ENCODE data around the gene FTSJ3. TPM values are rescaled to one million over a fixed set of nuclear protein-coding genes. Genes with fewer than 3 reads are reported as not detected.

The FTSJ3 gene
- total RNA-seq, 1 donor from 2014 or later: 18.2 TPM

- Histone ChIP-seq H3K4me3 (peak within 1 kb of the TSS; percentile 89 to 97), H3K27ac (peak within 1 kb of the TSS; percentile 97 to 98), H3K4me1 (peaks cover 4 to 25% of the 10 kb centered on the region in 2 donors), H3K36me3 (peaks cover 6 to 11% of the 10 kb centered on the region in 2 donors), H3K27me3 (no peaks in the 10 kb centered on the region), H3K9me3 (no peaks in the 10 kb centered on the region)
- peak in 1 of 3 experiments; percentile 13 for TF ChIP-seq CTCF (IDR thresholded peaks at IDR 0.05)
- intact Hi-C loops (cut with DNase I): no loop called here
- DNase-seq (ENCODE audit: low spot score in 2 of 2): peak; percentile 51 to 93
These were observed 53.1 kb downstream of the FTSJ3 start, which contains the start of gene DDX42 for GRCh38 chr17:63774141-63774968. Gene DDX42 (plus strand): TSS chr17:63774170. CDS start chr17:63787050, 12,880 bp downstream.

- TF ChIP-seq CTCF (IDR thresholded peaks at IDR 0.05): no peak
- no peaks in the 10 kb centered on the region for H3K9me3 ChIP-seq
- no peaks in the 10 kb centered on the region for H3K27me3 ChIP-seq
- H3K27ac ChIP-seq: peak within 1 kb of the TSS; percentile 97 to 98
- DNase-seq (ENCODE audit: low spot score in 2 of 2): peak; percentile 96 to 99
- H3K4me1 ChIP-seq: peaks cover 4 to 25% of the 10 kb centered on the region in 2 donors
- peak within 1 kb of the TSS; percentile 89 to 97 for H3K4me3 ChIP-seq
- peaks cover 6 to 11% of the 10 kb centered on the region in 2 donors for H3K36me3 ChIP-seq
- intact Hi-C loops (cut with DNase I): loop anchor here (1.0 to 2.0 kb wide), 6 partner anchors 33 to 733 kb away; partner anchors contain the start of genes CEP95, DDX5, FTSJ3 and LIMD2
These were observed 54.0 kb downstream of the FTSJ3 start, which contains the start of gene CCDC47 for GRCh38 chr17:63773272-63774140. Gene CCDC47 (minus strand): TSS chr17:63773597. CDS start chr17:63766175, 7,422 bp downstream.

- peak overlapping the region; percentile 89 to 97 for H3K4me3 ChIP-seq
- peak overlapping the region; percentile 97 to 98 for H3K27ac ChIP-seq
- H3K27me3 ChIP-seq: no peaks in the 10 kb centered on the region
- H3K9me3 ChIP-seq: no peaks in the 10 kb centered on the region
- intact Hi-C loops (cut with DNase I): loop anchor here (1.0 to 2.0 kb wide), 6 partner anchors 32 to 734 kb away; partner anchors contain the start of genes CEP95, DDX5, FTSJ3 and LIMD2
- no peak for DNase-seq (ENCODE audit: low spot score in 2 of 2)
- no peak for TF ChIP-seq CTCF (IDR thresholded peaks at IDR 0.05)
- peaks cover 4 to 25% of the 10 kb centered on the region in 2 donors for H3K4me1 ChIP-seq
- H3K36me3 ChIP-seq: peaks cover 5 to 6% of the 10 kb centered on the region in 2 donors
These were observed 54.6 kb downstream of the FTSJ3 start for GRCh38 chr17:63772801-63773271.

Other genes starting within 250 kb of the FTSJ3 start
- gene TACO1, start 226.8 kb downstream of the FTSJ3 start, total RNA-seq: 6.2 TPM
- gene MAP3K3, start 205.2 kb downstream of the FTSJ3 start, total RNA-seq: 75.6 TPM
- 27.0 TPM for gene LIMD2, start 127.5 kb downstream of the FTSJ3 start, total RNA-seq
- gene STRADA, start 85.9 kb downstream of the FTSJ3 start, total RNA-seq: 3.2 TPM
- gene CCDC47, start 54.1 kb downstream of the FTSJ3 start, total RNA-seq: 76.2 TPM
- gene DDX42, start 53.5 kb downstream of the FTSJ3 start, total RNA-seq: 37.5 TPM
- gene PSMC5, start 232 bp downstream of the FTSJ3 start, total RNA-seq: 83.7 TPM
- 78.0 TPM for gene SMARCD2, start 15.0 kb upstream of the FTSJ3 start, total RNA-seq
- not detected for gene CSH2, start 46.0 kb upstream of the FTSJ3 start, total RNA-seq
- not detected for gene GH2, start 54.3 kb upstream of the FTSJ3 start, total RNA-seq
- gene CSH1, start 68.9 kb upstream of the FTSJ3 start, total RNA-seq: not detected
- not detected for gene CSHL1, start 83.6 kb upstream of the FTSJ3 start, total RNA-seq
- gene GH1, start 91.2 kb upstream of the FTSJ3 start, total RNA-seq: not detected
- not detected for gene CD79B, start 104.7 kb upstream of the FTSJ3 start, total RNA-seq
- 1.3 TPM for gene SCN4A, start 145.3 kb upstream of the FTSJ3 start, total RNA-seq
- gene PRR29, start 170.7 kb upstream of the FTSJ3 start, total RNA-seq: 1.5 TPM
- gene ICAM2, start 193.0 kb upstream of the FTSJ3 start, total RNA-seq: 212 TPM